AG10803 (cell line): ENCODE measurements around the gene CREBZF.

Experiments used
- DNase-seq: peaks from one replicate; pipeline ENCODE4 v3.0.0; 2010; ENCODE audit warnings: low read depth
- H3K4me3 ChIP-seq: 2 replicates; pipeline ENCODE4 v1.5.1; 2011; ENCODE audit warnings: mild to moderate bottlenecking, low read length, control low read depth
- TF ChIP-seq, protein P1 (sequence below): conservative IDR thresholded peaks from 2 replicates; pipeline ENCODE4 v1.5.1; 2011; ENCODE audit warnings: mild to moderate bottlenecking, low read length, control low read depth, inconsistent platforms

The CREBZF gene

DNA sequence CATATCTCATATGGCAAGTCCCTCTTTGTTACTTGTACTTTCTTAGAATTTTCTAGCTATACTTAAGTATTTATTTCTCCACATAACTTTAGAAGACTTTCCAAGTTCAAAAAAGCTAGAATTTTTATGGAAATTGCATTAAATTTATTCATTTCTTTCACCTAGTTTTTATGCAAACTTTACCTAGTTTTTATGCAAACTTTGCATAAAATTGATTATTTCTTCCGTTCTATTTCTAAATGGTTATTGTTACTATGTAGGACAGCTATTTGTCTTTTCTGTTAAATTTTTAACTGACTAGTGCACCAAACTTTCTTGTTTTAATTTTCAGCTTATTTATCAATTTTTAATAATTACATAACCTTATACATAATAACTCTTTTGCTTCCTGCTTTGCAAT, 3.2 kb upstream of the CREBZF start:
- TF ChIP-seq, protein P1, sequence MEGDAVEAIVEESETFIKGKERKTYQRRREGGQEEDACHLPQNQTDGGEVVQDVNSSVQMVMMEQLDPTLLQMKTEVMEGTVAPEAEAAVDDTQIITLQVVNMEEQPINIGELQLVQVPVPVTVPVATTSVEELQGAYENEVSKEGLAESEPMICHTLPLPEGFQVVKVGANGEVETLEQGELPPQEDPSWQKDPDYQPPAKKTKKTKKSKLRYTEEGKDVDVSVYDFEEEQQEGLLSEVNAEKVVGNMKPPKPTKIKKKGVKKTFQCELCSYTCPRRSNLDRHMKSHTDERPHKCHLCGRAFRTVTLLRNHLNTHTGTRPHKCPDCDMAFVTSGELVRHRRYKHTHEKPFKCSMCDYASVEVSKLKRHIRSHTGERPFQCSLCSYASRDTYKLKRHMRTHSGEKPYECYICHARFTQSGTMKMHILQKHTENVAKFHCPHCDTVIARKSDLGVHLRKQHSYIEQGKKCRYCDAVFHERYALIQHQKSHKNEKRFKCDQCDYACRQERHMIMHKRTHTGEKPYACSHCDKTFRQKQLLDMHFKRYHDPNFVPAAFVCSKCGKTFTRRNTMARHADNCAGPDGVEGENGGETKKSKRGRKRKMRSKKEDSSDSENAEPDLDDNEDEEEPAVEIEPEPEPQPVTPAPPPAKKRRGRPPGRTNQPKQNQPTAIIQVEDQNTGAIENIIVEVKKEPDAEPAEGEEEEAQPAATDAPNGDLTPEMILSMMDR = no peak
- no peak for DNase-seq
- H3K4me3 ChIP-seq = no peak overlapping the region

DNA sequence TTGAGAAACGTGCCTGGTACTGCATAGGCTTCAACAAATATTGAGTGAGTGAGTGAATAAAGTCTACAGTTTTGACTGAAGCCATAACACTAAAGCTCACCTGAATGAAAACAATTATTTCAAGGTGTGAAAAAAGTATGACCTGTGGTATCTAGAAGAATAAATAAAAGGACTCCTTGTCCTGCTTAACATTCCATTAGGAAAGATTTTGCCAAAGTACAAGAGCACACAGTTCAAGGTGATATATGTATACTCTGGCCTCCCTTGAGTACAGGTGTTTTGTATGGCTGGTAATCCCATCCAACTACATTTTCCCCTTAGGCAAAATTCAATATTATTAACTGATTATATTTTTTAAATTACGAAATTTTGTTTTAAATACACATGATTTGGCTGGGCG, 1.8 kb upstream of the CREBZF start:
- DNase-seq = no peak
- TF ChIP-seq, protein P1 = no peak
- no peak overlapping the region for H3K4me3 ChIP-seq

DNA sequence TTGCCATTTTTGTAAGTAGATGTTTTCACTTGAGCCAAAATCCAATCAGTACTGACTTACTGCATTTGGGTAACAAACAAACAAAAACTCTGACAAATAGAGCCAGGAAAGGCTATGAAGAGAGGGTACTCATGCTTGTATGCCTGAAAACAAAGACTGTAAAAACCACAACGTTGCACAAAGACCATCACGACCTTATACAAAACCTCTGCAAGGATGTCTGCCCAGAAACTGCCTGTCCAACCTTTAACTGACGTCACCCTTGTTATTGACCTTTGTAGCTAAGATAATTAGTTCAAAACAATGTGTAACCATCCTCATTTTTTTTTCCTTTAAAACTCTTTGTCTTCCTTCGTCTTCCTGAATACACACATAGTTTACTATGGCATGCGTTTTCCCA, 804 bp upstream of the CREBZF start:
- no peak for DNase-seq
- H3K4me3 ChIP-seq = no peak overlapping the region
- TF ChIP-seq, protein P1 = no peak

GRCh38 chr11:85663753-85664614, 945 bp downstream of the CREBZF start:
- peak overlapping the region; percentile 78 for H3K4me3 ChIP-seq
- DNase-seq = peak; percentile 61
- TF ChIP-seq, protein P1 = peak; percentile 49

DNA sequence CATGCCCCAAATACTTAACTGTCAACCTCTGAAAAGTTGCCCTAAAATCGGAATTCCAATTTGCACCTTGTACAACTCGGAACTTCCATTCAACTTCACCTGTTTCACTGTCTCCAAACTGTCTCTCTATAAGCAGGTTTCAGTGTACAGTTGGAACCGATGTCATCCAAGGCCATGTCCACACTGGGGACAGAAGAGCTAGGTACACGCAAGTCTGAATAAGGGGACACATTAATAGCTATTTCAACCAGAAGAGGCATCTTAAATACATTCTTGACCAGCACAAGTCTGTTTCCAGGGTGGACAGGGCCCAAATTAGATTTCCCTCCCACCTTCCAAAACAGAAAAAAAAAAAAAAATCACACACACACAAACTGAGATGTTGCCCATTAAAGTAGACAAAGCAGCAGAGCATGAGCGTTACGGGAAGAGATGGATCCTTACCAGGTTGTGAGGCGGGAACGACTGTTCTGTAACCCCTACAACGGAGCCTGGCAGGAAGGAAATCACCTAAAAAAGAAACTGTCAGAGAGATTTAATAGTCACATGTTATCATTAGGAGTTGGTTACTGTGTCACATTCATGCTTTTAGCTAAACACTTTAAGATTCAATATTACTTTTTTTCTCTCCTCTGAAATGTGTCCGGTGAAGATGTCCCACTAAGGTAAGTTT, 1.7 kb downstream of the CREBZF start:
- TF ChIP-seq, protein P1 = no peak
- DNase-seq = no peak

GRCh38 chr11:85661972-85662664, 2.8 kb downstream of the CREBZF start:
- peak overlapping the region; percentile 78 for H3K4me3 ChIP-seq
- TF ChIP-seq, protein P1 = no peak
- DNase-seq = peak; percentile 55

More for the DNA sequence above, 1.7 kb downstream of the CREBZF start:
- peak overlapping the region; percentile 78 for H3K4me3 ChIP-seq
